Stimulated activated CD4-positive, alpha-beta T cell treated with anti-CD3 and anti-CD28 coated beads, Interleukin-1b, Interleukin-23, amount 100 ng/mL, for 24 hours (primary cell): ENCODE results near the gene UBE2E2.

Experiments used
- DNase-seq, 4 experiments: peaks; one replicate each; pipeline ENCODE4 v3.0.0-alpha.2; 2020; ENCODE audit warnings: low read depth in 4 of 4, low spot score in 1 of 4

The UBE2E2 gene

DNA sequence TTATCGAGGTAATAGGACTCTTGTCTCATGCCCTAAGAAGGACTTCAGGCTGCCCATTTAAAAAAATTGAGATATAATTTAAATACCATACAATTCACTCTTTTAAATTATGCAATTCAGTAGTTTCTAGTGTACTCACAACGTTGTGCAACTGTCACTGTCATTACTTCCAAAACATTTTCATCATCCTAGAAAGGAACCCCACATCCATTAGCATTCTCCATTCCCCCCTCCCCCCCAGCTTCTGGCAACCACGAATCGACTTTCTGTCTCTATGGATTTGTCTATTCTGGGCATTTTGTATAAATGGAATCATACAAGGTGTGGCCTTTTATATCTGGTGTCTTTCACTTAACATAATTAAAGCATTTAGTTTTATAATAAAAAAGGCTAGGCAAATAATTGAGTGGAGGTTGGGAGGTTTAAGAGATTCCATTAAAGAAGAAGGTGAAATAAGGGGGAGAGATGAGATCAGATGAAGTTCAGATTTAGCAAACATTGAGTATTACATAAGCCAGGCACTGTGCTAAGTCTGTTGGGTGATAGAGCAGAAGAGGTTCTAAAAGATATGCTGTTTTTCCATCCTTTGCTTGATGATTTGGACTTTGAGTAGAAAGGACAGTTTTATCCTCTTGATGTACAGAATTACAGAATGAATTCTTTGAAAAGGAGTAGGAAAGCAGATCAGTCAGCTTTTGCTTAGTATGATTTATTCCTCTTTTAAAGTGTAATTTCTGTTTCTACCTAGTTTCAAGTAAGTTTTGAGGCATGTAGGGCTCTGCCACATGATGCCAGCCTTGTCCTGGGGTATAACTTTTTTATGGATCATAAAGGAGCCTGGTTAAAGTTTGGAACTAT lies 36.3 kb downstream of the UBE2E2 start:
- no peak for DNase-seq

DNA sequence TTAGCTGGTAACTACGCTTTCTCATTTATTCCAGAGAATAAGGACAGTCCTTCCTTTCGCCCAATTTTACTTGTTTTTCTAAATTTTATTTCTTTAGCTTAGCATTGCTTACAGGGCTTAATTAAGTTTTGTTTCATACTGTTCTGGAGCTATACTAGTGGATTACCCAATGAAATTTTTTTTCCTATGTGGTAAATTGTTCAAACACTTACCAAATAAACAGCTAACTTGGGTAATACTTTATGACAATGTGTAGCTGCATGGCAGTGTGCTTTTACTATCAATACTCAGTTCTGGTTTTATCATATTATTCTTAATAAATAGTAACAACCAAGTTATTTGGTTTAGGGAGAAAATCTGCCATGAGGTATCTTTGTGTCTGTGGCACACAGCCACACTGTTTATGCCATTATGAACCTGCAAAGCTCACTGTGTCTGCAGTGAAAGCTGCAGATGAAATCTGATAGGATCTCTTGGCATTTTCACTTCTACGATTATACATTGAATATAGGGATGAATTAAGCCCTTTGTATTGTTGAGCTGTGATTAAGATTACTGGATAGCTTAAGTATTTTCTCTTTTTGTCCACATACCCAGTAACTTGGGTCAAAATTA lies 37.2 kb downstream of the UBE2E2 start:
- no peak for DNase-seq

- no peak for DNase-seq
These were observed 38.1 kb downstream of the UBE2E2 start for GRCh38 chr3:23241256-23241655.

- no peak for DNase-seq
These were observed 39.0 kb downstream of the UBE2E2 start for GRCh38 chr3:23242106-23242505.

GRCh38 chr3:23244324-23245041 lies 41.4 kb downstream of the UBE2E2 start:
- DNase-seq: no peak

- DNase-seq: no peak
These were observed 43.5 kb downstream of the UBE2E2 start for GRCh38 chr3:23246651-23247050.

- no peak for DNase-seq
These were observed 45.5 kb downstream of the UBE2E2 start for GRCh38 chr3:23248594-23249131.

DNA sequence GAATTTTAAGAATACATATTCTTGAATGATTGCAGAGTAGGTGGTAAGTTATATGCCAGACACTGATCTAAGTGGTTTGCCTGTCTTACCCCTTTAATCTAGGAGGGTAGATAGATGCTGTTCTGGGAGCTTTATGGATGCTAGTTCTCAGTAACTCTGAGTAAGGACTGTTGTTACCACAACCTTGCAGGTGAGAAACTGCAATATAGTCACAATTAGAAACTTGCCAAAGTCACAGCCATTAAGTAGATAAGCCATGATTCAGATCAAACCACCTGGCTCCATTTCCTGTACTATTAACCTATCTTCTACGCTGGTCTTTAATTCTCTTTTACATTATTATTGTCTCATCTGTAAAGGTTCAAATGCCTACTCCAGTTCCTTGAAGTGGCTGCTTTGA lies 46.8 kb downstream of the UBE2E2 start:
- no peak for DNase-seq

DNA sequence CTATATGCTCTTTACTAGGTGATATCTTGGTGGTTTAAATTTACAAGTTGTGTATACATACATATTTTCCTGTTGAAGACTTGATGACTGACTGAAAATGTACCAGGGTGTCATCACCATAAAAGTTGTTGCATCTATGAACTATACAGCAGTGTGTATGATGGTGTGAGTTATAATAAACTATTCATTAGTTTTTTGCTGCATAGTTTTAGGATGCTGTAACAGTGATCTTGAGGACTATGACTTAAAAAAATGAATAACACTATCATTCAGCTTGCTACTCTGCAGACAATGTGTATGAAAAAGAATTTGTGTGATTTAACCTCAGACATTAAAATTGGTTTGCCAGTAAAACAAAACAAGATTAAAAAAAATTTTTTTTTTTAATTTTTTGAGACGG lies 49.0 kb downstream of the UBE2E2 start:
- no peak for DNase-seq

DNA sequence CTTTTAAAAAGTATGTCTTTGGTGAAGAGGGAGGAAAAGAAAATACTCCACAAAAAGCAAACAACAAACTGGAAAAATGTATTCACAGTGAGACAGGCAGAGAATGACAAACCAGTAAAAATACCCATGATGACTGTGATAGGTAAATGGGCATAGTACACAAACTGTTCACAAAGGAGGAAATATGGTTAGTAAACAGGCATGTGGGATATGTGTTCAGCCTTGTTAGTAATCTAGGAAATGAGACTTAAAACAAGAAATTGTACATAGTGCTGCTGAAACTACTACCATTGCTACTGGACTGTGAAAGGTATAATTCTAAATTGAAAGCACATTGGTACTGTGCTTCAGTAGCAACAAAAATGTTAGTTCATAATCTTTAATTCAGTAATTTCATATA lies 50.1 kb downstream of the UBE2E2 start:
- DNase-seq: no peak

- DNase-seq: no peak
These were observed 51.2 kb downstream of the UBE2E2 start for GRCh38 chr3:23254282-23254681.

DNA sequence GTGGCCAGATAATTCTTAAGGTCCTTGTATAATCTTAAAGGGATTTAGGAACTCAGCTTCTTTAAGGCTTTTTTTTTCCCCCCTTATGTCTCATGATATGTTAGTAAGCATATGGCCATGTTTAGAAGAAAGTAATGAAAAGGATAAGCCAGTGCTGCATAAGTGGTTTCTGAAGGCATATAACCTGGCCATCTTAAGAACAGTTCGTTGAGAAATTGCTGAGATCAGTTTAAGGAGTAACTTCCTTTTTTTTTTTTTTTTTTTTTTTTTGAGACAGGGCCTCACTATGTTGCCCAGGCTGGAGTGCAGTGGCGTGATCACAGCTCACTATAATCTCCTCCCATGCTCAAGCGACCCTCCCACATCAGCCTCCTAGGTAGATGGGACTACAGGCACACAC lies 51.7 kb downstream of the UBE2E2 start:
- DNase-seq: no peak

DNA sequence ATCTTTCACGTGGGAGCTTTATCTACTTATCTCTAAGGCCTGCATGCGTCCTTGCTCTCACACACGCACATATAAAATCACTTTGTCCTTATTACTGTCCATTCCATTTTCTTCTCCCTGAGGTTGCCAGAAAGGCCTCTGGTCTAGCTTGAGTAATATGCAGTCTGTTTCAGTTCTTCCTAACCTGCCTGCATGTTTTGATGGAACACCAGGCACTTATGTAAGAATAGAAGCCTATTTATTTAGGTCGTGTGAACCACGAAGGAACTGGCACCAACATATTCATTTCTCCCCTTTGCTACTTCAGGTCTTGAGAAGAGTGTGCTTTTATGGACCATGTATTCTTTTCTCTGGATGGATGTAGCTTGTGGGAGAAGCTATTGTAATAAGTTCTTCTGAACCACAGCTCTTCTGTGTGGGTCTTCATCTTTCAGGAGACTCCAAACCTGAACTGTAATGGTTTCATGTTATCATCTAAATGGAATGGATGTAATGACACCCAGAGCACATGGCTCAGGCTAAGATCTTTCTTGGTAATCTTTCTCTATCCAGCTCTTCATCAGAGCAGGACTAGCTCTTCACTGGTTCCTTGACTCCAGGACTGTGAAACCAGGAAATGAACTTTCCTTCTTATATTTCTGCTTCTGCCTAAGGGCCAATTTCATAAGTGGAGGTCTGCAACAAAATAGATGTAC lies 53.8 kb downstream of the UBE2E2 start:
- no peak for DNase-seq

- no peak for DNase-seq
These were observed 55.0 kb downstream of the UBE2E2 start for GRCh38 chr3:23258110-23258509.

- no peak for DNase-seq
These were observed 56.4 kb downstream of the UBE2E2 start for GRCh38 chr3:23259515-23259914.

GRCh38 chr3:23262766-23263165 lies 59.6 kb downstream of the UBE2E2 start:
- DNase-seq: no peak

DNA sequence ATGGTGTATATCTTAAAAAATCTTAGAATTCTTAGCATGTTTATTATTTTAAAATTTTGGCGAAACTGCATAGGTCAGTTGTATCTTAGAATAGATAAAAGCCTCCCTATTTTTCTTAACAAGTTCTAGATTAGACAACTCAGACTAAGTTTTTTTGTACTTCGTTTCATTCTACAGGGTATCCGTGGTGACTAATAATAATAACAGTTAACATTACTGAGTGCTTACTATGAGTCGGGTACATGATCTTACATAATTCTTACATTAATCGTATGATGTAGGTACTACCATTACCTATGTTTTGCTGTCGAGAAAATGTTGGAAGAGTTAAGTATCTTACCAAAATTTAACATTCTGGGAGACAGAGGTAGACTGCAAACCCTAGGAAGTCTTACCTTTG lies 60.7 kb downstream of the UBE2E2 start:
- DNase-seq: no peak

GRCh38 chr3:23264413-23264812 lies 61.3 kb downstream of the UBE2E2 start:
- no peak for DNase-seq

GRCh38 chr3:23270423-23270822 lies 67.3 kb downstream of the UBE2E2 start:
- DNase-seq: no peak

DNA sequence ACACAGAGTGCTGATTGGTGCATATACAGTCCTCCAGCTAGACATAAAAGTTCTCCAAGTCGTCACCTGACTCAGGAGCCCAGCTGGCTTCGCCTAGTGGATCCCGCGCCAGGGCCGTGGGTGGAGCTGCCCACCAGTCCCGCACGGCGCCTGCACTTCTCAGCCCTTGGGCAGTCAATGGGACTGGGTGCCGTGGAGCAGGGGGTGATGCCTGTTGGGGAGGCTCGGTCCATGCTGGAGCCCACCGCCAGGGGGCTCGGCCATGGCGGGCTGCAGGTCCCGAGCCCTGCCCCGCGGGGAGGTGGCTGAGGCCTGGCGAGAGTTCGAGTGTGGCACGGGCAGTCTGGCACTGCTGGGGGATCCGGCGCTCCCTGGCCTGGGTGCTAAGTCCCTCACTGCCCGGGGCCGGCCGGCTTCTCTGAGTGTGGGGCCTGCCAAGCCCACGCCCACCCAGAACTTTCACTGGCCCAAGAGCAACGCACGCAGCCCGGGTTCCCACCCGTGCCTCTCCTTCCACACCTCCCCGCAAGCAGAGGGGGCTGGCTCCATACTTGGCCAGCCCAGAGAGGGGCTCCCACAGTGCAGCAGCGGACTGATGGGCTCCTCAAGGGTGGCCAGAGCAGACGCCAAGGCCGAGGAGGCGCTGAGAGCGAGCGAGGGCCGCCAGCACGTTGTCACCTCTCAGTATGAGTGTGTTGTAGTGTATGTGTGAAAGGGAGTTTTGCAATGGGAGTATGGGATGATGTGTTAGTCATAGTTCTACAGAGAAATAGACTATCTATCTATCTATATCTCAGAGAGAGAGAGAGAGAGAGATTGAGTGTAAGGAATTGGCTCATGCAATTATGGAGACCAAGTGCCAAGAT lies 69.0 kb downstream of the UBE2E2 start:
- DNase-seq: no peak
